ENCODE data around the gene FIG4.
A peak's percentile ranks its signal among the peaks of the same experiment; 100 is the strongest.
"Not testable (repeated sequence)": the region's sequence is repeated elsewhere in the genome, so short reads cannot be mapped to it uniquely, and the experiment has no call there.

Gene FIG4

GRCh38 chr6:109690737-109691621 is at the start of gene FIG4, which contains the start of gene AK9:
Gene FIG4, plus strand, starts transcription at chr6:109691296. Its CDS starts 140 bp downstream, at chr6:109691436.
Gene AK9, minus strand, starts transcription at chr6:109691202. Its CDS starts 15,457 bp downstream, at chr6:109675745.
- DNase-seq: peak; percentile 88

GRCh38 chr6:109644131-109644530 is 47.0 kb upstream of the FIG4 start:
- no peak for DNase-seq

GRCh38 chr6:109653264-109653663 is 37.8 kb upstream of the FIG4 start:
- no peak for DNase-seq

GRCh38 chr6:109655761-109656262 is 35.3 kb upstream of the FIG4 start:
- DNase-seq: no peak

GRCh38 chr6:109660526-109661320 is 30.4 kb upstream of the FIG4 start:
- no peak for DNase-seq

GRCh38 chr6:109662192-109662591 is 28.9 kb upstream of the FIG4 start:
- DNase-seq: no peak

- no peak for DNase-seq
These were observed 21.3 kb upstream of the FIG4 start for GRCh38 chr6:109669811-109670210.

- DNase-seq: no peak
These were observed 19.4 kb upstream of the FIG4 start for GRCh38 chr6:109671733-109672132.

- DNase-seq: no peak
These were observed 18.9 kb upstream of the FIG4 start for GRCh38 chr6:109672175-109672574.

- DNase-seq: no peak
These were observed 18.3 kb upstream of the FIG4 start for GRCh38 chr6:109672839-109673238.

GRCh38 chr6:109676724-109677123 is 14.4 kb upstream of the FIG4 start:
- no peak for DNase-seq

GRCh38 chr6:109678240-109678639 is 12.9 kb upstream of the FIG4 start:
- DNase-seq: no peak

- not testable (repeated sequence) for DNase-seq
These were observed 12.2 kb upstream of the FIG4 start for GRCh38 chr6:109678661-109679505.

GRCh38 chr6:109686566-109687265 is 4.4 kb upstream of the FIG4 start:
- no peak for DNase-seq

GRCh38 chr6:109687271-109687761 is 3.8 kb upstream of the FIG4 start:
- peak; percentile 0 for DNase-seq

- DNase-seq: peak; percentile 59
These were observed 741 bp upstream of the FIG4 start for GRCh38 chr6:109690373-109690736.

- DNase-seq: no peak
These were observed 2.0 kb downstream of the FIG4 start for GRCh38 chr6:109693111-109693510.

GRCh38 chr6:109695468-109695867 is 4.4 kb downstream of the FIG4 start:
- no peak for DNase-seq

GRCh38 chr6:109696355-109696754 is 5.3 kb downstream of the FIG4 start:
- no peak for DNase-seq

GRCh38 chr6:109701221-109701620 is 10.1 kb downstream of the FIG4 start:
- no peak for DNase-seq

- no peak for DNase-seq
These were observed 10.7 kb downstream of the FIG4 start for GRCh38 chr6:109701774-109702173.

- no peak for DNase-seq
These were observed 11.7 kb downstream of the FIG4 start for GRCh38 chr6:109702791-109703190.

Data from stimulated activated naive CD4-positive, alpha-beta T cell treated with Interleukin-2 at 50 U/mL for 16 hours (primary cell).